ENCODE results near the gene PPAN.

- TF ChIP-seq, protein P1, sequence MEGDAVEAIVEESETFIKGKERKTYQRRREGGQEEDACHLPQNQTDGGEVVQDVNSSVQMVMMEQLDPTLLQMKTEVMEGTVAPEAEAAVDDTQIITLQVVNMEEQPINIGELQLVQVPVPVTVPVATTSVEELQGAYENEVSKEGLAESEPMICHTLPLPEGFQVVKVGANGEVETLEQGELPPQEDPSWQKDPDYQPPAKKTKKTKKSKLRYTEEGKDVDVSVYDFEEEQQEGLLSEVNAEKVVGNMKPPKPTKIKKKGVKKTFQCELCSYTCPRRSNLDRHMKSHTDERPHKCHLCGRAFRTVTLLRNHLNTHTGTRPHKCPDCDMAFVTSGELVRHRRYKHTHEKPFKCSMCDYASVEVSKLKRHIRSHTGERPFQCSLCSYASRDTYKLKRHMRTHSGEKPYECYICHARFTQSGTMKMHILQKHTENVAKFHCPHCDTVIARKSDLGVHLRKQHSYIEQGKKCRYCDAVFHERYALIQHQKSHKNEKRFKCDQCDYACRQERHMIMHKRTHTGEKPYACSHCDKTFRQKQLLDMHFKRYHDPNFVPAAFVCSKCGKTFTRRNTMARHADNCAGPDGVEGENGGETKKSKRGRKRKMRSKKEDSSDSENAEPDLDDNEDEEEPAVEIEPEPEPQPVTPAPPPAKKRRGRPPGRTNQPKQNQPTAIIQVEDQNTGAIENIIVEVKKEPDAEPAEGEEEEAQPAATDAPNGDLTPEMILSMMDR (IDR thresholded peaks at IDR 0.05), result no peak
- no peak for TF ChIP-seq POLR2A (IDR thresholded peaks at IDR 0.05)
Measured at GRCh38 chr19:10083911-10084310, 22.3 kb upstream of the PPAN start.

Measured in testis (tissue), 2 donors.